ENCODE data around the gene ZNF501. TPM values are rescaled to one million over a fixed set of nuclear protein-coding genes. Genes with fewer than 3 reads are reported as not detected.

ZNF501 gene
- total and polyA plus RNA-seq, 2 of the 13 experiments (the other 11 are each of a cell fraction or from before 2014, with no cell fraction given): 2.4 to 2.8 TPM

DNA sequence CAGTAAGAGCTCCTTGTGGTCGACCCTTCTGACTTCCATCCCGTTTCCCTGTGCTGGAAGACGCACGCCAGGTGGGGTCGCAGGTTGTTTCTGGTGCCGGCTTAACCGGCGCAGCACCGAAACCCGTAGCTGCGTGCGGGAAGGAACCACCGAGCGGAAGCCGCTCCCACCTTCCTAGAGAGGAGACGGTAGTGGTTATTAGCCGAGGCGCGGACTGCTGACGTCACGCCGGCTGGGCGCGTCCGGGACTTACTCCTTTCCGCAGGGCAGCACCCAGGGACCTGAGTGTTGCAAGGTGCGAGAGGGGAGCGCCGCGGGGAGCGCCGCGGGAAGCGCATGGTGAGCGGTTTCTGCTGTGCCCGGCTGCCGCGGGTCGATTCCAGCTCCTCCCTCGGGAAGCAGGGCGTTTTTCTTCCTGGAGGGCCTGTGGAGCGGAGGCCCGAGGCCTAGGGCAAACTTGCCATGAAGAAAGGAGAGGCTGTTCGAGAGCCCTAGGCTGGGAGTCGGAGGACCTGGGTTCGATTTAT, at the start of gene ZNF501 (continued):
- TF ChIP-seq ZNF263 (CRISPR knock-in tag; IDR thresholded peaks at IDR 0.05) (peak; percentile 55; the same call in 1 of the 2 replicates), ZNF180 (CRISPR knock-in tag; IDR thresholded peaks at IDR 0.05; ENCODE audit: borderline replicate concordance, low read depth) (no peak; the same call in 1 of the 2 replicates), ZNF589 (CRISPR knock-in tag; conservative IDR thresholded peaks at IDR 0.05) (no peak), KMT2A (CRISPR knock-in tag; IDR thresholded peaks at IDR 0.05) (peak; percentile 96), ZNF792 (CRISPR knock-in tag; IDR thresholded peaks at IDR 0.05) (peak; percentile 92), XRCC5 (optimal IDR thresholded peaks at IDR 0.05; ENCODE audit: low read length) (peak; percentile 91), CBX2 (IDR thresholded peaks at IDR 0.05; ENCODE audit: low read depth, low read length) (no peak), CBX2 (CRISPR knock-in tag; IDR thresholded peaks at IDR 0.05; ENCODE audit: low read depth) (no peak), ARNT (IDR thresholded peaks at IDR 0.05) (no peak)
- TF ChIP-seq, protein P1, sequence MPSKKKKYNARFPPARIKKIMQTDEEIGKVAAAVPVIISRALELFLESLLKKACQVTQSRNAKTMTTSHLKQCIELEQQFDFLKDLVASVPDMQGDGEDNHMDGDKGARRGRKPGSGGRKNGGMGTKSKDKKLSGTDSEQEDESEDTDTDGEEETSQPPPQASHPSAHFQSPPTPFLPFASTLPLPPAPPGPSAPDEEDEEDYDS (CRISPR knock-in tag; IDR thresholded peaks at IDR 0.05): peak; percentile 94
- TF ChIP-seq, protein P2, sequence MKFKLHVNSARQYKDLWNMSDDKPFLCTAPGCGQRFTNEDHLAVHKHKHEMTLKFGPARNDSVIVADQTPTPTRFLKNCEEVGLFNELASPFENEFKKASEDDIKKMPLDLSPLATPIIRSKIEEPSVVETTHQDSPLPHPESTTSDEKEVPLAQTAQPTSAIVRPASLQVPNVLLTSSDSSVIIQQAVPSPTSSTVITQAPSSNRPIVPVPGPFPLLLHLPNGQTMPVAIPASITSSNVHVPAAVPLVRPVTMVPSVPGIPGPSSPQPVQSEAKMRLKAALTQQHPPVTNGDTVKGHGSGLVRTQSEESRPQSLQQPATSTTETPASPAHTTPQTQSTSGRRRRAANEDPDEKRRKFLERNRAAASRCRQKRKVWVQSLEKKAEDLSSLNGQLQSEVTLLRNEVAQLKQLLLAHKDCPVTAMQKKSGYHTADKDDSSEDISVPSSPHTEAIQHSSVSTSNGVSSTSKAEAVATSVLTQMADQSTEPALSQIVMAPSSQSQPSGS (CRISPR knock-in tag; IDR thresholded peaks at IDR 0.05): peak; percentile 92
- TF ChIP-seq, protein P3, sequence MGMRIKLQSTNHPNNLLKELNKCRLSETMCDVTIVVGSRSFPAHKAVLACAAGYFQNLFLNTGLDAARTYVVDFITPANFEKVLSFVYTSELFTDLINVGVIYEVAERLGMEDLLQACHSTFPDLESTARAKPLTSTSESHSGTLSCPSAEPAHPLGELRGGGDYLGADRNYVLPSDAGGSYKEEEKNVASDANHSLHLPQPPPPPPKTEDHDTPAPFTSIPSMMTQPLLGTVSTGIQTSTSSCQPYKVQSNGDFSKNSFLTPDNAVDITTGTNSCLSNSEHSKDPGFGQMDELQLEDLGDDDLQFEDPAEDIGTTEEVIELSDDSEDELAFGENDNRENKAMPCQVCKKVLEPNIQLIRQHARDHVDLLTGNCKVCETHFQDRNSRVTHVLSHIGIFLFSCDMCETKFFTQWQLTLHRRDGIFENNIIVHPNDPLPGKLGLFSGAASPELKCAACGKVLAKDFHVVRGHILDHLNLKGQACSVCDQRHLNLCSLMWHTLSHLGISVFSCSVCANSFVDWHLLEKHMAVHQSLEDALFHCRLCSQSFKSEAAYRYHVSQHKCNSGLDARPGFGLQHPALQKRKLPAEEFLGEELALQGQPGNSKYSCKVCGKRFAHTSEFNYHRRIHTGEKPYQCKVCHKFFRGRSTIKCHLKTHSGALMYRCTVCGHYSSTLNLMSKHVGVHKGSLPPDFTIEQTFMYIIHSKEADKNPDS (CRISPR knock-in tag; IDR thresholded peaks at IDR 0.05): no peak
- TF ChIP-seq, protein P4, sequence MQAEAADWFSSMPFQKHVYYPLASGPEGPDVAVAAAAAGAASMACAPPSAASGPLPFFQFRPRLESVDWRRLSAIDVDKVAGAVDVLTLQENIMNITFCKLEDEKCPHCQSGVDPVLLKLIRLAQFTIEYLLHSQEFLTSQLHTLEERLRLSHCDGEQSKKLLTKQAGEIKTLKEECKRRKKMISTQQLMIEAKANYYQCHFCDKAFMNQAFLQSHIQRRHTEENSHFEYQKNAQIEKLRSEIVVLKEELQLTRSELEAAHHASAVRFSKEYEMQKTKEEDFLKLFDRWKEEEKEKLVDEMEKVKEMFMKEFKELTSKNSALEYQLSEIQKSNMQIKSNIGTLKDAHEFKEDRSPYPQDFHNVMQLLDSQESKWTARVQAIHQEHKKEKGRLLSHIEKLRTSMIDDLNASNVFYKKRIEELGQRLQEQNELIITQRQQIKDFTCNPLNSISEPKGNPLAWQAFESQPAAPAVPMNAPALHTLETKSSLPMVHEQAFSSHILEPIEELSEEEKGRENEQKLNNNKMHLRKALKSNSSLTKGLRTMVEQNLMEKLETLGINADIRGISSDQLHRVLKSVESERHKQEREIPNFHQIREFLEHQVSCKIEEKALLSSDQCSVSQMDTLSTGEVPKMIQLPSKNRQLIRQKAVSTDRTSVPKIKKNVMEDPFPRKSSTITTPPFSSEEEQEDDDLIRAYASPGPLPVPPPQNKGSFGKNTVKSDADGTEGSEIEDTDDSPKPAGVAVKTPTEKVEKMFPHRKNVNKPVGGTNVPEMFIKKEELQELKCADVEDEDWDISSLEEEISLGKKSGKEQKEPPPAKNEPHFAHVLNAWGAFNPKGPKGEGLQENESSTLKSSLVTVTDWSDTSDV (CRISPR knock-in tag; IDR thresholded peaks at IDR 0.05): no peak
- TF ChIP-seq, protein P5, sequence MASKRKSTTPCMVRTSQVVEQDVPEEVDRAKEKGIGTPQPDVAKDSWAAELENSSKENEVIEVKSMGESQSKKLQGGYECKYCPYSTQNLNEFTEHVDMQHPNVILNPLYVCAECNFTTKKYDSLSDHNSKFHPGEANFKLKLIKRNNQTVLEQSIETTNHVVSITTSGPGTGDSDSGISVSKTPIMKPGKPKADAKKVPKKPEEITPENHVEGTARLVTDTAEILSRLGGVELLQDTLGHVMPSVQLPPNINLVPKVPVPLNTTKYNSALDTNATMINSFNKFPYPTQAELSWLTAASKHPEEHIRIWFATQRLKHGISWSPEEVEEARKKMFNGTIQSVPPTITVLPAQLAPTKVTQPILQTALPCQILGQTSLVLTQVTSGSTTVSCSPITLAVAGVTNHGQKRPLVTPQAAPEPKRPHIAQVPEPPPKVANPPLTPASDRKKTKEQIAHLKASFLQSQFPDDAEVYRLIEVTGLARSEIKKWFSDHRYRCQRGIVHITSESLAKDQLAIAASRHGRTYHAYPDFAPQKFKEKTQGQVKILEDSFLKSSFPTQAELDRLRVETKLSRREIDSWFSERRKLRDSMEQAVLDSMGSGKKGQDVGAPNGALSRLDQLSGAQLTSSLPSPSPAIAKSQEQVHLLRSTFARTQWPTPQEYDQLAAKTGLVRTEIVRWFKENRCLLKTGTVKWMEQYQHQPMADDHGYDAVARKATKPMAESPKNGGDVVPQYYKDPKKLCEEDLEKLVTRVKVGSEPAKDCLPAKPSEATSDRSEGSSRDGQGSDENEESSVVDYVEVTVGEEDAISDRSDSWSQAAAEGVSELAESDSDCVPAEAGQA (IDR thresholded peaks at IDR 0.05; ENCODE audit: low read depth): peak; percentile 91
- TF ChIP-seq, protein P5 (CRISPR knock-in tag; IDR thresholded peaks at IDR 0.05; ENCODE audit: borderline replicate concordance): no peak

Measured in HepG2 (cell line).